HEK293 (cell line): ENCODE data around the gene MRPS22.
A peak's percentile ranks its signal among the peaks of the same experiment; 100 is the strongest.

ENCODE experiments used
- KLF1 ChIP-seq: fragments of 450-650 bp; formaldehyde crosslinking; IDR thresholded peaks from 2 replicates; pipeline ENCODE4 v1.5.1; 2016; ENCODE audit warnings: missing biosample characterization, missing genetic modification characterization
- PRDM1 ChIP-seq: fragments of 450-650 bp; formaldehyde crosslinking; IDR thresholded peaks from 2 replicates; pipeline ENCODE4; 2016; ENCODE audit warnings: missing biosample characterization, missing genetic modification characterization
- SP7 ChIP-seq: fragments of 450-650 bp; formaldehyde crosslinking; IDR thresholded peaks from 2 replicates; pipeline ENCODE4 v1.5.1; 2016; ENCODE audit warnings: missing biosample characterization, missing genetic modification characterization
- YY2 ChIP-seq: fragments of 450-650 bp; formaldehyde crosslinking; IDR thresholded peaks from 2 replicates; pipeline ENCODE4 v1.5.1; 2016; ENCODE audit warnings: missing biosample characterization, missing genetic modification characterization
- ZBTB8A ChIP-seq: fragments of 450-650 bp; formaldehyde crosslinking; IDR thresholded peaks from 2 replicates; pipeline ENCODE4 v1.5.1; 2016; ENCODE audit warnings: missing biosample characterization, missing genetic modification characterization
- ZIC2 ChIP-seq: fragments of 450-650 bp; formaldehyde crosslinking; IDR thresholded peaks from 2 replicates; pipeline ENCODE4 v1.5.1; 2016; ENCODE audit warnings: missing biosample characterization, missing genetic modification characterization
- ZNF10 ChIP-seq: fragments of 450-650 bp; formaldehyde crosslinking; IDR thresholded peaks from 2 replicates; pipeline ENCODE4 v1.5.1; 2017; ENCODE audit warnings: missing biosample characterization, missing genetic modification characterization
- ZNF146 ChIP-seq: fragments of 450-650 bp; formaldehyde crosslinking; IDR thresholded peaks from 2 replicates; pipeline ENCODE4 v1.5.1; 2016; ENCODE audit warnings: missing biosample characterization, missing genetic modification characterization
- ZNF2 ChIP-seq: fragments of 450-650 bp; formaldehyde crosslinking; IDR thresholded peaks from 2 replicates; pipeline ENCODE4 v1.5.1; 2016; ENCODE audit warnings: missing biosample characterization, missing genetic modification characterization
- ZNF214 ChIP-seq: fragments of 450-650 bp; formaldehyde crosslinking; IDR thresholded peaks from 2 replicates; pipeline ENCODE4 v1.5.1; 2017; ENCODE audit warnings: missing biosample characterization, mild to moderate bottlenecking, missing genetic modification characterization, borderline replicate concordance
- ZNF302 ChIP-seq: fragments of 450-650 bp; formaldehyde crosslinking; IDR thresholded peaks from 2 replicates; pipeline ENCODE4 v1.5.1; 2016; ENCODE audit warnings: missing biosample characterization, missing genetic modification characterization, low read depth
- ZNF324 ChIP-seq: fragments of 450-650 bp; formaldehyde crosslinking; IDR thresholded peaks from 2 replicates; pipeline ENCODE4 v1.5.1; 2016; ENCODE audit warnings: missing biosample characterization, missing genetic modification characterization
- ZNF394 ChIP-seq: fragments of 450-650 bp; formaldehyde crosslinking; IDR thresholded peaks from 2 replicates; pipeline ENCODE4 v1.5.1; 2016; ENCODE audit warnings: missing biosample characterization, missing genetic modification characterization, mild to moderate bottlenecking, moderate library complexity, borderline replicate concordance
- ZNF426 ChIP-seq: fragments of 450-650 bp; formaldehyde crosslinking; IDR thresholded peaks from 2 replicates; pipeline ENCODE4 v1.5.1; 2017; ENCODE audit warnings: missing biosample characterization, missing genetic modification characterization, mild to moderate bottlenecking, inconsistent platforms, moderate library complexity
- ZNF433 ChIP-seq: fragments of 450-650 bp; formaldehyde crosslinking; IDR thresholded peaks from 2 replicates; pipeline ENCODE4 v1.5.1; 2016; ENCODE audit warnings: missing biosample characterization, missing genetic modification characterization, low read depth
- ZNF510 ChIP-seq: fragments of 450-650 bp; formaldehyde crosslinking; IDR thresholded peaks from 2 replicates; pipeline ENCODE4 v1.5.1; 2018; ENCODE audit warnings: mild to moderate bottlenecking, missing genetic modification characterization, missing biosample characterization; ENCODE audit not compliant: insufficient replicate concordance
- ZNF514 ChIP-seq: fragments of 450-650 bp; formaldehyde crosslinking; IDR thresholded peaks from 2 replicates; pipeline ENCODE4 v1.5.1; 2016; ENCODE audit warnings: missing biosample characterization, missing genetic modification characterization
- ZNF529 ChIP-seq: fragments of 450-650 bp; formaldehyde crosslinking; IDR thresholded peaks from 2 replicates; pipeline ENCODE4 v1.5.1; 2017; ENCODE audit warnings: missing genetic modification characterization, missing biosample characterization; ENCODE audit not compliant: insufficient replicate concordance
- ZNF549 ChIP-seq: fragments of 450-650 bp; IDR thresholded peaks from 2 replicates; pipeline ENCODE4 v1.5.1; 2018; ENCODE audit warnings: missing biosample characterization, missing genetic modification characterization, mild to moderate bottlenecking, inconsistent platforms, moderate library complexity
- ZNF555 ChIP-seq: fragments of 450-650 bp; formaldehyde crosslinking; conservative IDR thresholded peaks from 2 replicates; pipeline ENCODE4 v1.5.1; 2017; ENCODE audit warnings: missing biosample characterization, mild to moderate bottlenecking, missing genetic modification characterization, inconsistent platforms
- ZNF626 ChIP-seq: fragments of 450-650 bp; sonication (Bioruptor Pico); formaldehyde crosslinking; IDR thresholded peaks from 2 replicates; pipeline ENCODE4 v1.5.1; 2018; ENCODE audit warnings: missing biosample characterization, missing genetic modification characterization, inconsistent platforms
- ZNF654 ChIP-seq: fragments of 450-650 bp; formaldehyde crosslinking; IDR thresholded peaks from 2 replicates; pipeline ENCODE4 v1.5.1; 2016; ENCODE audit warnings: low read depth, missing biosample characterization, missing genetic modification characterization
- ZNF707 ChIP-seq: fragments of 450-650 bp; formaldehyde crosslinking; IDR thresholded peaks from 2 replicates; pipeline ENCODE4 v1.5.1; 2016; ENCODE audit warnings: missing biosample characterization, missing genetic modification characterization
- ZNF768 ChIP-seq: fragments of 450-650 bp; formaldehyde crosslinking; IDR thresholded peaks from 2 replicates; pipeline ENCODE4 v1.5.1; 2018; ENCODE audit warnings: missing biosample characterization, mild to moderate bottlenecking, missing genetic modification characterization
- ZNF776 ChIP-seq: fragments of 450-650 bp; formaldehyde crosslinking; IDR thresholded peaks from 2 replicates; pipeline ENCODE4 v1.5.0; 2017; ENCODE audit warnings: missing biosample characterization, missing genetic modification characterization, borderline replicate concordance
- ZNF830 ChIP-seq: fragments of 450-650 bp; IDR thresholded peaks from 2 replicates; pipeline ENCODE4 v1.5.0; 2018; ENCODE audit warnings: missing biosample characterization, missing genetic modification characterization, low read depth, mild to moderate bottlenecking, moderate library complexity
- ZSCAN30 ChIP-seq: fragments of 450-650 bp; IDR thresholded peaks from 2 replicates; pipeline ENCODE4 v1.5.1; 2018; ENCODE audit warnings: missing biosample characterization, mild to moderate bottlenecking, missing genetic modification characterization, moderate library complexity
- TF ChIP-seq, protein P1 (sequence below): fragments of 450-650 bp; formaldehyde crosslinking; IDR thresholded peaks from 2 replicates; pipeline ENCODE4 v1.5.0; 2017; ENCODE audit warnings: missing biosample characterization, missing genetic modification characterization, borderline replicate concordance
- TF ChIP-seq, protein P2 (sequence below): fragments of 450-650 bp; formaldehyde crosslinking; IDR thresholded peaks from 2 replicates; pipeline ENCODE4 v1.5.1; 2016; ENCODE audit warnings: missing biosample characterization, missing genetic modification characterization
- TF ChIP-seq, protein P3 (sequence below): sonication (generic); formaldehyde crosslinking; IDR thresholded peaks from 2 replicates; pipeline ENCODE4 v1.8.1; 2022; ENCODE audit warnings: mild to moderate bottlenecking, moderate library complexity, missing genetic modification reagents
- TF ChIP-seq, protein P4 (sequence below): fragments of 450-650 bp; formaldehyde crosslinking; IDR thresholded peaks from 2 replicates; pipeline ENCODE4 v1.5.1; 2016; ENCODE audit warnings: missing biosample characterization, missing genetic modification characterization, borderline replicate concordance
- TF ChIP-seq, protein P5 (sequence below): fragments of 450-650 bp; formaldehyde crosslinking; IDR thresholded peaks from 2 replicates; pipeline ENCODE4 v1.5.1; 2016; ENCODE audit warnings: missing biosample characterization, missing genetic modification characterization, borderline replicate concordance

The MRPS22 gene

DNA sequence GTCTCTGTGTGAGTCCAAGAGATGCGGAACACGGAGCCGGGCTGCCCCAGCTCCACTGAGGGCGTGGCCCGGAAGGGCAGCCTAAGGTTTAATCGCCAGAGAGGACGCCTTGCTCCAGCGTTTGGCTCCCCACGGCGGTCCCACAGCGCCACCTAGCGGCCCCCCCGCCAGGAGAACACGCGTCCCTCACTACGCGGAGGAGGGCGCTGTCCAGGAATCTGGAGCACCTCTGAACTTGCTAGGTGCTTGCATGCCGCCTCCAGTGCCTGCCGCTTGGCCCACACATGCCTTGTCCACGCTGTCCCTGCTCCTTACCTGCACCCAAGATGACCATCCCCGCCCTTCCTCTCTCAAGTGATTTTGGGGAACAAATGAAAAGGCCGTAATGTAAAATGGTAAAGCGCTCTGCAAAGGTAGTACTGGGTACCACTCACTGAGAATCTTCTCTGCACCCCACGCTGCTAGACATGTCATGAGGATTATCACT, 14.4 kb upstream of the MRPS22 start (continued):
- TF ChIP-seq, protein P1, sequence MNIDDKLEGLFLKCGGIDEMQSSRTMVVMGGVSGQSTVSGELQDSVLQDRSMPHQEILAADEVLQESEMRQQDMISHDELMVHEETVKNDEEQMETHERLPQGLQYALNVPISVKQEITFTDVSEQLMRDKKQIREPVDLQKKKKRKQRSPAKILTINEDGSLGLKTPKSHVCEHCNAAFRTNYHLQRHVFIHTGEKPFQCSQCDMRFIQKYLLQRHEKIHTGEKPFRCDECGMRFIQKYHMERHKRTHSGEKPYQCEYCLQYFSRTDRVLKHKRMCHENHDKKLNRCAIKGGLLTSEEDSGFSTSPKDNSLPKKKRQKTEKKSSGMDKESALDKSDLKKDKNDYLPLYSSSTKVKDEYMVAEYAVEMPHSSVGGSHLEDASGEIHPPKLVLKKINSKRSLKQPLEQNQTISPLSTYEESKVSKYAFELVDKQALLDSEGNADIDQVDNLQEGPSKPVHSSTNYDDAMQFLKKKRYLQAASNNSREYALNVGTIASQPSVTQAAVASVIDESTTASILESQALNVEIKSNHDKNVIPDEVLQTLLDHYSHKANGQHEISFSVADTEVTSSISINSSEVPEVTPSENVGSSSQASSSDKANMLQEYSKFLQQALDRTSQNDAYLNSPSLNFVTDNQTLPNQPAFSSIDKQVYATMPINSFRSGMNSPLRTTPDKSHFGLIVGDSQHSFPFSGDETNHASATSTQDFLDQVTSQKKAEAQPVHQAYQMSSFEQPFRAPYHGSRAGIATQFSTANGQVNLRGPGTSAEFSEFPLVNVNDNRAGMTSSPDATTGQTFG (tag by site-specific recombination): no peak
- TF ChIP-seq YY2 (tag by site-specific recombination): no peak
- TF ChIP-seq ZNF776 (tag by site-specific recombination): no peak
- TF ChIP-seq ZNF514 (tag by site-specific recombination): no peak
- TF ChIP-seq, protein P2, sequence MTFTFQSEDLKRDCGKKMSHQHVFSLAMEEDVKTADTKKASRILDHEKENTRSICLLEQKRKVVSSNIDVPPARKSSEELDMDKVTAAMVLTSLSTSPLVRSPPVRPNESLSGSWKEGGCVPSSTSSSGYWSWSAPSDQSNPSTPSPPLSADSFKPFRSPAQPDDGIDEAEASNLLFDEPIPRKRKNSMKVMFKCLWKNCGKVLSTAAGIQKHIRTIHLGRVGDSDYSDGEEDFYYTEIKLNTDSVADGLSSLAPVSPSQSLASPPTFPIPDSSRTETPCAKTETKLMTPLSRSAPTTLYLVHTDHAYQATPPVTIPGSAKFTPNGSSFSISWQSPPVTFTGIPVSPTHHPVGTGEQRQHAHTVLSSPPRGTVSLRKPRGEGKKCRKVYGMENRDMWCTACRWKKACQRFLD (tag by site-specific recombination): no peak
- no peak for TF ChIP-seq ZNF433
- no peak for TF ChIP-seq ZNF302 (tag by site-specific recombination)
- TF ChIP-seq ZNF654 (tag by site-specific recombination): peak; percentile 91
- no peak for TF ChIP-seq ZNF768 (tag by site-specific recombination)
- TF ChIP-seq ZNF10: no peak
- TF ChIP-seq ZNF146 (tag by site-specific recombination): no peak
- peak; percentile 73 for TF ChIP-seq ZSCAN30
- TF ChIP-seq, protein P3, sequence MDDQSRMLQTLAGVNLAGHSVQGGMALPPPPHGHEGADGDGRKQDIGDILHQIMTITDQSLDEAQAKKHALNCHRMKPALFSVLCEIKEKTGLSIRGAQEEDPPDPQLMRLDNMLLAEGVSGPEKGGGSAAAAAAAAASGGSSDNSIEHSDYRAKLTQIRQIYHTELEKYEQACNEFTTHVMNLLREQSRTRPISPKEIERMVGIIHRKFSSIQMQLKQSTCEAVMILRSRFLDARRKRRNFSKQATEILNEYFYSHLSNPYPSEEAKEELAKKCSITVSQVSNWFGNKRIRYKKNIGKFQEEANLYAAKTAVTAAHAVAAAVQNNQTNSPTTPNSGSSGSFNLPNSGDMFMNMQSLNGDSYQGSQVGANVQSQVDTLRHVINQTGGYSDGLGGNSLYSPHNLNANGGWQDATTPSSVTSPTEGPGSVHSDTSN (CRISPR knock-in tag): no peak
- TF ChIP-seq SP7 (tag by site-specific recombination): peak; percentile 44; the same call in 1 of the 2 replicates
- no peak for TF ChIP-seq ZNF394 (tag by site-specific recombination)
- TF ChIP-seq ZNF529 (tag by site-specific recombination): no peak
- TF ChIP-seq ZNF830: no peak
- peak; percentile 67; the same call in 1 of the 2 replicates for TF ChIP-seq ZNF2 (tag by site-specific recombination)
- TF ChIP-seq, protein P4, sequence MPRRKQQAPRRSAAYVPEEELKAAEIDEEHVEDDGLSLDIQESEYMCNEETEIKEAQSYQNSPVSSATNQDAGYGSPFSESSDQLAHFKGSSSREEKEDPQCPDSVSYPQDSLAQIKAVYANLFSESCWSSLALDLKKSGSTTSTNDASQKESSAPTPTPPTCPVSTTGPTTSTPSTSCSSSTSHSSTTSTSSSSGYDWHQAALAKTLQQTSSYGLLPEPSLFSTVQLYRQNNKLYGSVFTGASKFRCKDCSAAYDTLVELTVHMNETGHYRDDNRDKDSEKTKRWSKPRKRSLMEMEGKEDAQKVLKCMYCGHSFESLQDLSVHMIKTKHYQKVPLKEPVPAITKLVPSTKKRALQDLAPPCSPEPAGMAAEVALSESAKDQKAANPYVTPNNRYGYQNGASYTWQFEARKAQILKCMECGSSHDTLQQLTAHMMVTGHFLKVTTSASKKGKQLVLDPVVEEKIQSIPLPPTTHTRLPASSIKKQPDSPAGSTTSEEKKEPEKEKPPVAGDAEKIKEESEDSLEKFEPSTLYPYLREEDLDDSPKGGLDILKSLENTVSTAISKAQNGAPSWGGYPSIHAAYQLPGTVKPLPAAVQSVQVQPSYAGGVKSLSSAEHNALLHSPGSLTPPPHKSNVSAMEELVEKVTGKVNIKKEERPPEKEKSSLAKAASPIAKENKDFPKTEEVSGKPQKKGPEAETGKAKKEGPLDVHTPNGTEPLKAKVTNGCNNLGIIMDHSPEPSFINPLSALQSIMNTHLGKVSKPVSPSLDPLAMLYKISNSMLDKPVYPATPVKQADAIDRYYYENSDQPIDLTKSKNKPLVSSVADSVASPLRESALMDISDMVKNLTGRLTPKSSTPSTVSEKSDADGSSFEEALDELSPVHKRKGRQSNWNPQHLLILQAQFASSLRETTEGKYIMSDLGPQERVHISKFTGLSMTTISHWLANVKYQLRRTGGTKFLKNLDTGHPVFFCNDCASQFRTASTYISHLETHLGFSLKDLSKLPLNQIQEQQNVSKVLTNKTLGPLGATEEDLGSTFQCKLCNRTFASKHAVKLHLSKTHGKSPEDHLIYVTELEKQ (tag by site-specific recombination): no peak
- no peak for TF ChIP-seq PRDM1 (tag by site-specific recombination)
- TF ChIP-seq ZBTB8A (tag by site-specific recombination): no peak
- no peak for TF ChIP-seq ZNF214 (tag by site-specific recombination)
- TF ChIP-seq ZIC2 (tag by site-specific recombination): no peak
- no peak for TF ChIP-seq ZNF510 (tag by site-specific recombination)
- TF ChIP-seq ZNF549: no peak
- TF ChIP-seq ZNF626 (tag by site-specific recombination): no peak
- TF ChIP-seq ZNF555 (tag by site-specific recombination): no peak
- TF ChIP-seq KLF1 (tag by site-specific recombination): peak; percentile 73
- TF ChIP-seq, protein P5, sequence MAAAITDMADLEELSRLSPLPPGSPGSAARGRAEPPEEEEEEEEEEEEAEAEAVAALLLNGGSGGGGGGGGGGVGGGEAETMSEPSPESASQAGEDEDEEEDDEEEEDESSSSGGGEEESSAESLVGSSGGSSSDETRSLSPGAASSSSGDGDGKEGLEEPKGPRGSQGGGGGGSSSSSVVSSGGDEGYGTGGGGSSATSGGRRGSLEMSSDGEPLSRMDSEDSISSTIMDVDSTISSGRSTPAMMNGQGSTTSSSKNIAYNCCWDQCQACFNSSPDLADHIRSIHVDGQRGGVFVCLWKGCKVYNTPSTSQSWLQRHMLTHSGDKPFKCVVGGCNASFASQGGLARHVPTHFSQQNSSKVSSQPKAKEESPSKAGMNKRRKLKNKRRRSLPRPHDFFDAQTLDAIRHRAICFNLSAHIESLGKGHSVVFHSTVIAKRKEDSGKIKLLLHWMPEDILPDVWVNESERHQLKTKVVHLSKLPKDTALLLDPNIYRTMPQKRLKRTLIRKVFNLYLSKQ (tag by site-specific recombination): no peak
- no peak for TF ChIP-seq ZNF324
- no peak for TF ChIP-seq ZNF426 (tag by site-specific recombination)
- no peak for TF ChIP-seq ZNF707 (tag by site-specific recombination)
